Adrenal gland (tissue), 12 donors: ENCODE results near the gene PITX1. TPM values are rescaled to one million over a fixed set of nuclear protein-coding genes. Genes with fewer than 3 reads are reported as not detected.

Experiments
- DNase-seq, 7 donors: peaks; one replicate each; pipeline ENCODE4 v3.0.0-alpha.2; 2019 to 2020
- H3K27ac ChIP-seq, 5 donors: fragments of 200-600 bp; sonication (generic) in 4 of 5; 1 replicate in 3 of 5; 2 replicates in 2 of 5; pipeline versions ENCODE4 v1.5.1 to v1.8.0; 2016 to 2020; ENCODE audit warnings: mild to moderate bottlenecking in 1 of 5
- H3K27me3 ChIP-seq: fragments of 200-600 bp; 2 replicates; pipeline ENCODE4 v1.8.0; 2021
- H3K36me3 ChIP-seq, 2 donors: fragments of 200-600 bp; replicated peaks in 1 of 2; 1 replicate in 1 of 2; 2 replicates in 1 of 2; pipeline versions ENCODE4 v1.5.1 to v1.8.0; 2018 to 2022
- H3K4me1 ChIP-seq, 2 donors: fragments of 200-600 bp; replicated peaks in 1 of 2; 1 replicate in 1 of 2; 2 replicates in 1 of 2; pipeline versions ENCODE4 v1.5.1 to v1.8.0; 2018 to 2021
- H3K4me3 ChIP-seq, 4 donors: fragments of 200-600 bp; sonication (generic) in 3 of 4; one replicate each; pipeline ENCODE4 v1.5.1; 2016 to 2018
- H3K9me3 ChIP-seq, 3 donors: fragments of 200-600 bp; sonication (generic) in 1 of 3; replicated peaks in 1 of 3; 1 replicate in 2 of 3; 2 replicates in 1 of 3; pipeline versions ENCODE4 v1.5.1 to v1.8.0; 2016 to 2021
- CTCF ChIP-seq, 6 experiments: fragments of 450-650 bp in 4 of 6; fragments of 200-600 bp in 2 of 6; sonication (generic) in 1 of 6; IDR thresholded peaks; 1 replicate in 5 of 6; 2 replicates in 1 of 6; pipeline versions ENCODE4 v1.5.1 to v1.8.0; 2016 to 2021; ENCODE audit warnings: antibody characterized with exemption in 6 of 6, mild to moderate bottlenecking in 2 of 6, moderate library complexity in 1 of 6
- POLR2A ChIP-seq, 2 donors: fragments of 450-650 bp; IDR thresholded peaks; one replicate each; pipeline ENCODE4 v1.6.1; 2017; ENCODE audit warnings: antibody characterized with exemption in 2 of 2, mild to moderate bottlenecking in 2 of 2, moderate library complexity in 1 of 2
- WGBS, 4 donors: extraction: QIAGEN DNeasy Blood & Tissue Kit in 2 of 4; methylation state at CpG; one replicate each; pipeline versions ENCODE4 v1.1.5 to v1.1.7; 2013 to 2017; 5-methylcytosine and 5-hydroxymethylcytosine counted together
- intact Hi-C, 2 donors: fragments of 100-400 bp; cut with DNase I; formaldehyde crosslinking; loops; one replicate each; pipeline versions ENCODE4 v1.14.1 to v1.15.0; 2022 to 2023
- polyA plus RNA-seq, 3 donors: library from polyadenylated mRNA; stranded (reverse); fragments of 200-250 nt in 2 of 3; fragments of 350-450 nt in 1 of 3; fragmentation: Illumina TruSeq in 1 of 3; extraction: RNeasy Lipid Tissue Mini Kit (QIAGEN cat#74804) in 1 of 3; gene quantifications; one replicate each; pipeline ENCODE4 v1.2.3, GENCODE V29; 2013 to 2014
- total RNA-seq, 9 donors: library from RNA; depleted of rRNA in 4 of 9; stranded (reverse); fragments of >200 nt in 4 of 9; fragments of 120-200 nt in 1 of 9; fragmentation: NEBNext Ultra II Directional in 1 of 9; extraction: Animal tissue kit (Norgen Biotek cat#: 25700) in 1 of 9; gene quantifications; one replicate each; pipeline versions ENCODE4 v1.1.0 to v1.2.4, GENCODE V29; 2013 to 2023
- donor health status: healthy with polysubstance abuse.
- donor health status: Bipolar disorder and iron deficiency.
- donor health status: DM: yes; HTN: yes; CAD: no.
- donor health status: DM: no; HTN: no; CAD: no.
- donor health status: DM: no; HTN: no; CAD: no.
- donor health status: DM: yes; HTN: yes; CAD: no.

Gene PITX1
- total and polyA plus RNA-seq, 12 donors = 0.18 to 6.7 (median 0.71) TPM

GRCh38 chr5:135012033-135012588, 21.9 kb downstream of the PITX1 start:
- H3K9me3 ChIP-seq = no peaks in the 10 kb centered on the region
- intact Hi-C loops = no loop called here
- DNase-seq = no peak
- no peaks in the 10 kb centered on the region for H3K27me3 ChIP-seq
- no peaks in the 10 kb centered on the region for H3K36me3 ChIP-seq
- no peak overlapping the region for H3K27ac ChIP-seq
- H3K4me1 ChIP-seq = no peaks in the 10 kb centered on the region
- no peak for TF ChIP-seq CTCF (IDR thresholded peaks at IDR 0.05)
- TF ChIP-seq POLR2A (IDR thresholded peaks at IDR 0.05) = no peak
- WGBS, 4 donors = 70 to 100% (median 88%) methylated on average over 1 to 2 of the region's 2 CpGs
- no peak overlapping the region for H3K4me3 ChIP-seq

DNA sequence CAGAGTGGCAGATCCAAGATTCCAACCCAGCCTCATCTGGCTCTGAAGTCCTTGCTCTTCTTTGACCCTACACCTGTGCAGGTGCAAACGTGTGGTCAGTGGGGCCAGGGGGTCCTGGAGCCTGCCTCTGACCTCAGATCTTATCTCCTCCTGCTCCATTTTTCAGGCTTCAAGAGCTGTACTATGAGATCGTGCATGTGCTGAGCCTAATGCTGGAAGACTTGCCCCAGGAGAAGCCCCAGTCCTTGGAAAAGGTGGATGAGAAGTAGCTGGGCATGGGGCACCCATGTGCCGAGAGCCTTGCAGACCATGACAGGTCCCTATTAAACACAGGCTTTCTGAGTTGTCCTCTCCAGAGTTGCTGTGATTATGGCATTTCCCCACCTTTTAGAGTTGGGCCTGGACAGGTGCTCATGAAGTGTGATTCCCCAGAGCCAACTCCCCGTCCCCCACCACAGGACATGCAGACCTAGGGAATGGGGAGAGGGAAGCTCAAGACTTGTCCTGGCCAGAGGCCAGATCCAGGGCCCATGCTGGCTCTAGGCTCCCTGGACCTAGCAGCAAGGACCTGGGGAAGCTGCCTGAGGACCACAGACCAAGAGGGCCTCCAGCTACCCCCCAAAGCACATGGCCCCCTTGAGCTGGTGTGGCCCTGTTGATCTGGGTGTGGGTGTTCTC, 22.5 kb downstream of the PITX1 start:
- no peak overlapping the region for H3K27ac ChIP-seq
- H3K4me1 ChIP-seq = no peaks in the 10 kb centered on the region
- H3K9me3 ChIP-seq = no peaks in the 10 kb centered on the region
- no peak for TF ChIP-seq POLR2A (IDR thresholded peaks at IDR 0.05)
- no peak for TF ChIP-seq CTCF (IDR thresholded peaks at IDR 0.05)
- intact Hi-C loops = no loop called here
- H3K4me3 ChIP-seq = no peak overlapping the region
- WGBS, 4 donors = 81 to 94% (median 92%) methylated on average over 3 to 4 of the region's 4 CpGs
- no peaks in the 10 kb centered on the region for H3K27me3 ChIP-seq
- DNase-seq = no peak
- H3K36me3 ChIP-seq = no peaks in the 10 kb centered on the region

DNA sequence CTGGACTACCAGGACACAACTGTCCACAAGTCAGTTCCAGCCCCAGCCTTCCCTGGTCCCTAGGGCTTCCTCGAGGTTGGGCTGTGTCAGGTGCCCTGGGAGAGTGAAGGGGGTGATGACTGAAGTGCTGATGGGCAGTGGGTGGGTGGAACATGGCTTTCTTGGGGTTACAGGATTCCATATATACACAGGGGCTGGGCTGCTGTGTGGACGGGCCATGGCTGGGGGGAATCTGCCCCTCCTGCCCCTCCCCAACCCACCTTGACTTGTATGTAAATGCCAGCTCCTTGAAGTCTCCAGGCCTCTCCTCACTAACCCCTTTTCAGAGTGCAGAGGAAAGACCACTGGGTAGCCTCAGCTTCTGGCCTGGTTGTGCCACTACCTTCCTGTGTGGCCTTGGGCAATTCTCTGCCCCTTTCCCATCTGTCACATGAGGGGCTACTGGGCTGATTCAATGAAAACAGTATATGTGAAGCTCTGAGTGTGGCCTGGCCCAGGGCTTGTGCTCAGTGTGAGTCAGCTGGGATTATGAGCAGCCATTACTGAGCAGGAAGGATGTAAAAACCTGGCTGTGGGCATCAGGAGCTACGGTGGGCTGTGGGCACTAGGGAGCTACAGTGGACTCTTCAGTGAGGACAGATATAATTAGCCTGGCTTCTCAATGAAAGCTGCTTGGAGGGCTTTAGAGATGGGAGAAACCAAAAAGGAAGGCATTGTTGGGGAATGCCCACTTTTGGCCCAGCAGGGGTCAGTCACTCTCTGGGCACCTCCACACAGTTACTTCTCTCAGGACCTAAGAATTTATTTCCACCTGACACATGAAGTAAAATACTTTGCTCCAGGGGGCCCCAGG, 23.3 kb downstream of the PITX1 start:
- Histone ChIP-seq H3K36me3 (no peaks in the 10 kb centered on the region), H3K4me1 (no peaks in the 10 kb centered on the region), H3K27ac (no peak overlapping the region), H3K9me3 (no peaks in the 10 kb centered on the region), H3K27me3 (no peaks in the 10 kb centered on the region), H3K4me3 (no peak overlapping the region)
- TF ChIP-seq POLR2A (IDR thresholded peaks at IDR 0.05) (no peak), CTCF (IDR thresholded peaks at IDR 0.05) (no peak)
- DNase-seq = no peak
- intact Hi-C loops = no loop called here
- 87 to 100% (median 93%) methylated on average over 3 of the region's 3 CpGs for WGBS, 4 donors

GRCh38 chr5:135009736-135010501, 24.1 kb downstream of the PITX1 start:
- H3K27ac ChIP-seq = no peak overlapping the region
- WGBS, 4 donors = 91 to 96% (median 93%) methylated on average over 8 to 11 of the region's 11 CpGs
- H3K4me1 ChIP-seq = no peaks in the 10 kb centered on the region
- intact Hi-C loops = no loop called here
- no peaks in the 10 kb centered on the region for H3K36me3 ChIP-seq
- H3K9me3 ChIP-seq = no peaks in the 10 kb centered on the region
- no peak overlapping the region for H3K4me3 ChIP-seq
- no peak for TF ChIP-seq POLR2A (IDR thresholded peaks at IDR 0.05)
- no peak for TF ChIP-seq CTCF (IDR thresholded peaks at IDR 0.05)
- no peak for DNase-seq
- no peaks in the 10 kb centered on the region for H3K27me3 ChIP-seq
